ENCODE measurements around the gene CD160.
"Not testable (repeated sequence)": the region's sequence is repeated elsewhere in the genome, so short reads cannot be mapped to it uniquely, and the experiment has no call there.

The CD160 gene

GRCh38 chr1:145758116-145758515, 38.8 kb downstream of the CD160 start:
- Histone ChIP-seq H3K27ac (no peak overlapping the region), H3K4me3 (no peak overlapping the region), H3K4me1 (no peaks in the 10 kb centered on the region), H3K36me3 (peaks cover 10 to 46% (median 17%) of the 10 kb centered on the region in 3 donors), H3K27me3 (no peaks in the 10 kb centered on the region), H3K9me3 (no peaks in the 10 kb centered on the region)
- intact Hi-C loops (cut with DNase I; ENCODE audit: low total_unique reads), result no loop called here
- no peak for DNase-seq
- TF ChIP-seq CTCF (IDR thresholded peaks at IDR 0.05), result no peak

- Histone ChIP-seq H3K27me3 (no peaks in the 10 kb centered on the region), H3K4me3 (no peak overlapping the region), H3K36me3 (peaks cover 13 to 50% (median 17%) of the 10 kb centered on the region in 3 donors), H3K4me1 (no peaks in the 10 kb centered on the region), H3K9me3 (no peaks in the 10 kb centered on the region), H3K27ac (no peak overlapping the region)
- intact Hi-C loops (cut with DNase I; ENCODE audit: low total_unique reads), result no loop called here
- TF ChIP-seq CTCF (IDR thresholded peaks at IDR 0.05), result no peak
- no peak for DNase-seq
Measured at GRCh38 chr1:145758575-145758974, 39.3 kb downstream of the CD160 start.

GRCh38 chr1:145759721-145760120, 40.4 kb downstream of the CD160 start:
- TF ChIP-seq CTCF (IDR thresholded peaks at IDR 0.05), result no peak
- DNase-seq, result no peak
- Histone ChIP-seq H3K9me3 (no peaks in the 10 kb centered on the region), H3K27me3 (no peaks in the 10 kb centered on the region), H3K4me3 (no peak overlapping the region), H3K4me1 (no peaks in the 10 kb centered on the region), H3K27ac (no peak overlapping the region), H3K36me3 (peaks cover 20 to 60% (median 26%) of the 10 kb centered on the region in 3 donors)
- intact Hi-C loops (cut with DNase I; ENCODE audit: low total_unique reads), result no loop called here

- intact Hi-C loops (cut with DNase I; ENCODE audit: low total_unique reads); H3K4me1 ChIP-seq; DNase-seq; H3K9me3 ChIP-seq; H3K27me3 ChIP-seq; H3K27ac ChIP-seq; H3K4me3 ChIP-seq: not testable (repeated sequence)
- peaks cover 21 to 61% (median 27%) of the 10 kb centered on the region in 3 donors for H3K36me3 ChIP-seq
Measured at GRCh38 chr1:145760395-145760949, 41.2 kb downstream of the CD160 start.

GRCh38 chr1:145761498-145761897, 42.2 kb downstream of the CD160 start:
- DNase-seq; H3K27me3 ChIP-seq; H3K27ac ChIP-seq; H3K9me3 ChIP-seq; H3K4me1 ChIP-seq; intact Hi-C loops (cut with DNase I; ENCODE audit: low total_unique reads); H3K4me3 ChIP-seq: not testable (repeated sequence)
- H3K36me3 ChIP-seq, result peaks cover 21 to 53% (median 27%) of the 10 kb centered on the region in 3 donors

GRCh38 chr1:145762001-145762400, 42.7 kb downstream of the CD160 start:
- H3K4me1 ChIP-seq; intact Hi-C loops (cut with DNase I; ENCODE audit: low total_unique reads); H3K27me3 ChIP-seq; H3K27ac ChIP-seq; H3K9me3 ChIP-seq; H3K4me3 ChIP-seq; DNase-seq: not testable (repeated sequence)
- peaks cover 21 to 56% (median 31%) of the 10 kb centered on the region in 3 donors for H3K36me3 ChIP-seq

GRCh38 chr1:145764231-145764940, 45.1 kb downstream of the CD160 start:
- intact Hi-C loops (cut with DNase I; ENCODE audit: low total_unique reads); H3K4me1 ChIP-seq; H3K27me3 ChIP-seq; DNase-seq; H3K4me3 ChIP-seq; H3K27ac ChIP-seq; H3K9me3 ChIP-seq: not testable (repeated sequence)
- H3K36me3 ChIP-seq, result peaks cover 21 to 57% (median 46%) of the 10 kb centered on the region in 3 donors

GRCh38 chr1:145765127-145765526, 45.8 kb downstream of the CD160 start:
- intact Hi-C loops (cut with DNase I; ENCODE audit: low total_unique reads); H3K27ac ChIP-seq; DNase-seq; H3K4me3 ChIP-seq; H3K4me1 ChIP-seq; H3K9me3 ChIP-seq; H3K27me3 ChIP-seq: not testable (repeated sequence)
- H3K36me3 ChIP-seq, result peaks cover 21 to 62% (median 51%) of the 10 kb centered on the region in 3 donors

GRCh38 chr1:145765585-145766360, 46.5 kb downstream of the CD160 start:
- not testable (repeated sequence) for H3K4me3 ChIP-seq, DNase-seq

GRCh38 chr1:145766926-145767325, 47.6 kb downstream of the CD160 start:
- DNase-seq; H3K4me3 ChIP-seq; H3K27me3 ChIP-seq; H3K9me3 ChIP-seq; intact Hi-C loops (cut with DNase I; ENCODE audit: low total_unique reads); H3K27ac ChIP-seq; H3K4me1 ChIP-seq: not testable (repeated sequence)
- peaks cover 19 to 61% (median 50%) of the 10 kb centered on the region in 3 donors for H3K36me3 ChIP-seq

More at GRCh38 chr1:145765585-145766360, 46.5 kb downstream of the CD160 start:
- H3K27me3 ChIP-seq; intact Hi-C loops (cut with DNase I; ENCODE audit: low total_unique reads); H3K4me1 ChIP-seq; H3K9me3 ChIP-seq; H3K27ac ChIP-seq: not testable (repeated sequence)
- H3K36me3 ChIP-seq, result peaks cover 21 to 62% (median 52%) of the 10 kb centered on the region in 3 donors
